Measurements from ENCODE around the gene TFEB. TPM values are rescaled to one million over a fixed set of nuclear protein-coding genes. Genes with fewer than 3 reads are reported as not detected.

Gene TFEB
- total and polyA plus RNA-seq, 2 donors (not counting 3 experiments of a cell fraction or from before 2014, with no cell fraction given), result 4.9 to 6.6 TPM

GRCh38 chr6:41637194-41638001, 98.0 kb downstream of the TFEB start:
- no peaks in the 10 kb centered on the region for H3K9me1 ChIP-seq (replicated peaks; ENCODE audit: control insufficient read depth, extremely low read depth, insufficient read depth, low read length)
- H3K4me2 ChIP-seq (ENCODE audit: insufficient read depth, low read length), result peak overlapping the region; percentile 66
- H3K9ac ChIP-seq (replicated peaks; ENCODE audit: extremely low read depth, insufficient read depth, low read length), result peak overlapping the region; percentile 51
- H3K27me3 ChIP-seq (ENCODE audit: control insufficient read depth in 2 of 2, insufficient read depth in 2 of 2, low read length in 2 of 2), result no peaks in the 10 kb centered on the region
- ChIA-PET CTCF (interaction anchor here (0.7 to 2.6 kb wide), 6 partner anchors 10 to 142 kb away, joined by 3 to 13 read pairs (median 4); partner anchors contain the start of gene FRS3), POLR2A (no interaction called here)
- TSS peak; percentile 25 for BruUV-seq (replicated peaks)
- H3K27ac ChIP-seq (ENCODE audit: insufficient read depth, low read depth, low read length), result peak overlapping the region; percentile 30
- H2AFZ ChIP-seq (ENCODE audit: low read depth, low read length), result peak overlapping the region; percentile 44
- intact Hi-C loops (cut with micrococcal nuclease) (loop anchor here (1.0 to 2.0 kb wide), 4 partner anchors 10 to 45 kb away; no protein-coding TSS in a partner anchor), dilution Hi-C loops (cut with MboI; ENCODE audit: extremely low pct_ligation_motif_present, low sequenced_read_pairs) (no loop called here)
- peak overlapping the region; percentile 27 to 66 (median 55) for H3K4me3 ChIP-seq (replicated peaks in 1 of 3; ENCODE audit: insufficient read depth in 1 of 3, low read depth in 1 of 3, low read length in 3 of 3)
- DNase-seq (ENCODE audit: low read depth, low spot score) (peak; percentile 36), FAIRE-seq (peak; percentile 85)
- TF ChIP-seq, protein P1, sequence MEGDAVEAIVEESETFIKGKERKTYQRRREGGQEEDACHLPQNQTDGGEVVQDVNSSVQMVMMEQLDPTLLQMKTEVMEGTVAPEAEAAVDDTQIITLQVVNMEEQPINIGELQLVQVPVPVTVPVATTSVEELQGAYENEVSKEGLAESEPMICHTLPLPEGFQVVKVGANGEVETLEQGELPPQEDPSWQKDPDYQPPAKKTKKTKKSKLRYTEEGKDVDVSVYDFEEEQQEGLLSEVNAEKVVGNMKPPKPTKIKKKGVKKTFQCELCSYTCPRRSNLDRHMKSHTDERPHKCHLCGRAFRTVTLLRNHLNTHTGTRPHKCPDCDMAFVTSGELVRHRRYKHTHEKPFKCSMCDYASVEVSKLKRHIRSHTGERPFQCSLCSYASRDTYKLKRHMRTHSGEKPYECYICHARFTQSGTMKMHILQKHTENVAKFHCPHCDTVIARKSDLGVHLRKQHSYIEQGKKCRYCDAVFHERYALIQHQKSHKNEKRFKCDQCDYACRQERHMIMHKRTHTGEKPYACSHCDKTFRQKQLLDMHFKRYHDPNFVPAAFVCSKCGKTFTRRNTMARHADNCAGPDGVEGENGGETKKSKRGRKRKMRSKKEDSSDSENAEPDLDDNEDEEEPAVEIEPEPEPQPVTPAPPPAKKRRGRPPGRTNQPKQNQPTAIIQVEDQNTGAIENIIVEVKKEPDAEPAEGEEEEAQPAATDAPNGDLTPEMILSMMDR (IDR thresholded peaks at IDR 0.05; ENCODE audit: extremely low read depth in 1 of 2, insufficient read depth in 1 of 2, low read depth in 1 of 2, low read length in 2 of 2), result no peak
- peak; percentile 29 for TF ChIP-seq EZH2 (IDR thresholded peaks at IDR 0.05; ENCODE audit: borderline replicate concordance, low read depth, low read length, severe bottlenecking)
- H3K4me1 ChIP-seq (ENCODE audit: control insufficient read depth, extremely low read depth, insufficient read depth, low read length), result peaks cover 24% of the 10 kb centered on the region
- no peaks in the 10 kb centered on the region for H4K20me1 ChIP-seq (replicated peaks; ENCODE audit: control insufficient read depth, extremely low read depth, insufficient read depth, low read length)
- H3K79me2 ChIP-seq (ENCODE audit: control insufficient read depth, insufficient read depth, low read length), result no peaks in the 10 kb centered on the region
- H3K36me3 ChIP-seq (ENCODE audit: control insufficient read depth in 2 of 2, extremely low read depth in 1 of 2, insufficient read depth in 2 of 2, low read length in 2 of 2), result no peaks in the 10 kb centered on the region
- no peaks in the 10 kb centered on the region for H3K9me3 ChIP-seq (replicated peaks; ENCODE audit: control insufficient read depth, insufficient read depth, low read length)

- peaks cover 21% of the 10 kb centered on the region for H3K4me1 ChIP-seq (ENCODE audit: control insufficient read depth, extremely low read depth, insufficient read depth, low read length)
- no peaks in the 10 kb centered on the region for H3K36me3 ChIP-seq (ENCODE audit: control insufficient read depth in 2 of 2, extremely low read depth in 1 of 2, insufficient read depth in 2 of 2, low read length in 2 of 2)
- no peaks in the 10 kb centered on the region for H3K9me1 ChIP-seq (replicated peaks; ENCODE audit: control insufficient read depth, extremely low read depth, insufficient read depth, low read length)
- H3K27me3 ChIP-seq (ENCODE audit: control insufficient read depth in 2 of 2, insufficient read depth in 2 of 2, low read length in 2 of 2), result no peaks in the 10 kb centered on the region
- CTCF ChIA-PET, result interaction anchor here (0.7 to 2.6 kb wide), 7 partner anchors 10 to 143 kb away, joined by 3 to 13 read pairs (median 3); partner anchors contain the start of gene FRS3
- H3K9ac ChIP-seq (replicated peaks; ENCODE audit: extremely low read depth, insufficient read depth, low read length), result peak overlapping the region; percentile 51
- dilution Hi-C loops (cut with MboI; ENCODE audit: extremely low pct_ligation_motif_present, low sequenced_read_pairs), result no loop called here
- peak overlapping the region; percentile 44 for H2AFZ ChIP-seq (ENCODE audit: low read depth, low read length)
- peak overlapping the region; percentile 27 to 66 (median 55) for H3K4me3 ChIP-seq (replicated peaks in 1 of 3; ENCODE audit: insufficient read depth in 1 of 3, low read depth in 1 of 3, low read length in 3 of 3)
- intact Hi-C loops (cut with micrococcal nuclease), result loop anchor here (1.0 kb wide), 2 partner anchors 10 to 45 kb away; no protein-coding TSS in a partner anchor
- peak; percentile 89 for FAIRE-seq
- TF ChIP-seq POLR2AphosphoS5 (IDR thresholded peaks at IDR 0.05; ENCODE audit: insufficient read depth, low read depth, low read length) (peak; percentile 61), FOS (IDR thresholded peaks at IDR 0.05; ENCODE audit: borderline replicate concordance, insufficient read depth, low read length) (peak; percentile 81), MYC (IDR thresholded peaks at IDR 0.05; ENCODE audit: low read depth, low read length) (no peak)
- H3K4me2 ChIP-seq (ENCODE audit: insufficient read depth, low read length), result peak overlapping the region; percentile 66
- peak; percentile 51 for DNase-seq (ENCODE audit: low read depth, low spot score)
- BruUV-seq (replicated peaks), result no TSS peak
- H3K9me3 ChIP-seq (replicated peaks; ENCODE audit: control insufficient read depth, insufficient read depth, low read length), result no peaks in the 10 kb centered on the region
- H3K27ac ChIP-seq (ENCODE audit: insufficient read depth, low read depth, low read length), result peak overlapping the region; percentile 30
- POLR2A ChIA-PET, result no interaction called here
- no peaks in the 10 kb centered on the region for H4K20me1 ChIP-seq (replicated peaks; ENCODE audit: control insufficient read depth, extremely low read depth, insufficient read depth, low read length)
- H3K79me2 ChIP-seq (ENCODE audit: control insufficient read depth, insufficient read depth, low read length), result no peaks in the 10 kb centered on the region
Measured at GRCh38 chr6:41636833-41637193, 98.6 kb downstream of the TFEB start.

Measured in endothelial cell of umbilical vein (primary cell).